Umbilical cord (tissue), 2 donors: Measurements from ENCODE around the gene ADD3. TPM values are rescaled to one million over a fixed set of nuclear protein-coding genes. Genes with fewer than 3 reads are reported as not detected.
"Not testable (repeated sequence)": the region's sequence is repeated elsewhere in the genome, so short reads cannot be mapped to it uniquely, and the experiment has no call there.

Source experiments
- DNase-seq: peaks from one replicate; pipeline ENCODE4 v3.0.0-alpha.2; 2015; ENCODE audit warnings: low spot score
- total RNA-seq: library from RNA; depleted of rRNA; stranded (reverse); fragments of >200 nt; gene quantifications from one replicate; pipeline ENCODE4 v1.2.3, GENCODE V29; 2014; ENCODE audit warnings: low replicate concordance; ENCODE audit not compliant: insufficient read depth

The ADD3 gene
- total RNA-seq, 1 donor from 2014 or later = 64.8 TPM

- DNase-seq = no peak
Observed at GRCh38 chr10:110034596-110034995, 26.8 kb downstream of the ADD3 start.

- no peak for DNase-seq
Observed at GRCh38 chr10:110035070-110035921, 27.5 kb downstream of the ADD3 start.

DNA sequence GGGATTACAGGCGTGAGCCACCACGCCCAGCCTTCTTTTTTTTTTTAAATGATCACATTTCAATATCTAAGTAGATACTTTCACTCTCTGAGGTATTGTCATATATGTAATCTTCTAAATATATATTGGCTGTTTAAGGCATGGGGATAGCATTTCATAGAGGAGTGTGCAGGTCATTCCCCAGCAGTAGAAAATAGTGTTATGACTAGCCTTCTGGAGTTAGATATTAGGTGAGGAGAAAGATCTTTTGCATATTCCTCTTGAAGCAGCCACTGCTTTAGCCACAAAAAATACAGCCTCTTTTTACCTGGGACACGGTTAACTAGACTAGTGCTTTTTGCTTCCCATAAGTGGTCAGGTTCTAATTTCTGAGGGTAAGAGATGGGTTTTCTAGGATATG is 28.9 kb downstream of the ADD3 start:
- no peak for DNase-seq

DNA sequence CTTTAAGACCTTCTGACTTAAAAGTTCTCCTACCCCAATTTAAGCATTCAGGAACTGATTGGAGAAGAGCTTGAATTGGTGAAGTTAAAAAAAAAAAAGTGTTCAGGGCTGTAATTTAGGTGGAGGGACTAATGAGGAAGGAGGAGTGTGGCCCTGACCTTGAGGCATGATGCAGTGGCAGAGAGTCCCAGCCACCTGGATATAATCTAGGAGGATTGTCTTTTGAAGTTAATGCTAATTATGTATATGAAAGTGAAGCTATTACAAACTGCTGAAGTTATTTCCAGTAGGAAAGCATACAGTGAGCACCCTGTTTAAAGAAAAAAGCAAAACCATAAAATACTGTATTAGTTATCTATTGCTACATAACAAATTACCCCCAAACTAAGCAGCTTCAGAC is 31.5 kb downstream of the ADD3 start:
- no peak for DNase-seq

GRCh38 chr10:110040108-110040507 is 32.3 kb downstream of the ADD3 start:
- no peak for DNase-seq

DNA sequence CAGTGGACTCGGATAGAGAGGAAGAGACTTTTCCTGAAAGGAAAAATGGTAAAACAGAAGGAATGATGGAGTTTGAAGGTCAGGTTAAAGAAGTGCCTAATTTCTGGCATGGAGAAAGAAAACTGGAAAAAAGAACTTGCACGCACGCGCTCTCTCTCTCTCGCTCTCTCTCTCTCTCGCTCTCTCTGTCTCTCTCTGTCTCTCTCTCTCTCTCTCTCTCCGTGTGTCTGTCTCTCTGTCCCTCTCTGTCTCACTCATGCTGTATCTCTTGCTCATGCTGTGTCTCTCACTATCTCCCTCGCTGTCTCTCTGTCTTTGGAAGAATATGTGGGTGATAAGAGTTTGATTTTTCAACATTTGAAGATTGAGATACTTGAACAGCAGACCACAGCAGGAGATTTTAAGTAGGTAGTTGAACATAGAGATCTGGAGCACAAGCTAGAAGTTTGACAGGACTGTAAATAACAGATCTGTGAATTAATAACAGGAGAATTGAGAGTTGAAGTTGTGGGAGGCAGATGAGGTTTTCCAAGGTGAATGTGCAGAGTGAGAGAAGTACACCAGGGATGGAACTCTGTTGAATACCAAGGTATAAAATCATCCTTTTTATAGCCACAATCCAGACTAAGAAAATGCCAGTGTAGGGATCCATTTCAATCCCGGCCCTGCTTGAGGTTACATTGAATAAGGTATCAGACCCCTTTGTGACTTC is 33.1 kb downstream of the ADD3 start:
- DNase-seq = no peak

- DNase-seq = no peak
Observed at GRCh38 chr10:110041479-110041829, 33.7 kb downstream of the ADD3 start.

GRCh38 chr10:110042181-110042580 is 34.4 kb downstream of the ADD3 start:
- DNase-seq = no peak

GRCh38 chr10:110042891-110043290 is 35.1 kb downstream of the ADD3 start:
- DNase-seq = no peak

DNA sequence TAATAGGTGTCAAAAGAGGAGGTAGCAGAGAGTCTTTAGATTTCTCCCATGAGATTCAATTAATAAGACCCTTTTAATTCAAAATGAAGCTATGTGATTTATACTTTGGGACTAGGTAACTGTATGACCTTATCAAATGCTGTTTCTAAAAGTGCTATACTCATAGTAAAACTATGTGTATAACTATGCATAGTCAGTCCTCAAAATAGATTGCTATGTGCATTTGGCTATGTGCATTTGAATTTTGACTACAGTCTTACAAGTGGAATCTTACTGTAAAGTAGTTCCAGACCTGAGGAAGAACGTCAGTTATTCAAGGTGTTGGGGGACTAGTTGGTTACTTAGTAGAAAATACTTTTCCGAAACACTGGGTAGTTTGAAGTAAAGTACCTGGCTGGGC is 36.9 kb downstream of the ADD3 start:
- DNase-seq = no peak

- DNase-seq = no peak
Observed at GRCh38 chr10:110045772-110046171, 38.0 kb downstream of the ADD3 start.

DNA sequence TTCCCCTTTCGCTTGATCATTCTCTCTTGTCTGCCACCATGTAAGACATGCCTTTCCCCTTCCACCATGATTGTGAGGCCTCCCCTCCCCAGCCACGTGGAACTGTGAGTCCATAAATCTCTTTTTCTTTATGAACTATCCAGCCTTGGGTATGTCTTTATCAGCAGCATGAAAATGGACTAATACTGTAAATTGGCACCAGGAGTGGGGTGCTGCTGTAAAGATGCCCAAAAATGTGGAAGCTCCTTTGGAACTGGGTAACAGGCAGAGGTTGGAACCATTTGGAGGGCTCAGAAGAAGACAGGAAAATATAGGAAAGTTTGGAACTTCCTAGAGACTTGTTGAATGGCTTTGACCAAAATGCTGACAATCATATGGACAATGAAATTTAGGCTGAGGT is 40.4 kb downstream of the ADD3 start:
- not testable (repeated sequence) for DNase-seq

GRCh38 chr10:110048781-110049180 is 41.0 kb downstream of the ADD3 start:
- no peak for DNase-seq

GRCh38 chr10:110049889-110050591 is 42.3 kb downstream of the ADD3 start:
- not testable (repeated sequence) for DNase-seq

GRCh38 chr10:110051487-110051886 is 43.7 kb downstream of the ADD3 start:
- DNase-seq = no peak

- no peak for DNase-seq
Observed at GRCh38 chr10:110052916-110053315, 45.1 kb downstream of the ADD3 start.

DNA sequence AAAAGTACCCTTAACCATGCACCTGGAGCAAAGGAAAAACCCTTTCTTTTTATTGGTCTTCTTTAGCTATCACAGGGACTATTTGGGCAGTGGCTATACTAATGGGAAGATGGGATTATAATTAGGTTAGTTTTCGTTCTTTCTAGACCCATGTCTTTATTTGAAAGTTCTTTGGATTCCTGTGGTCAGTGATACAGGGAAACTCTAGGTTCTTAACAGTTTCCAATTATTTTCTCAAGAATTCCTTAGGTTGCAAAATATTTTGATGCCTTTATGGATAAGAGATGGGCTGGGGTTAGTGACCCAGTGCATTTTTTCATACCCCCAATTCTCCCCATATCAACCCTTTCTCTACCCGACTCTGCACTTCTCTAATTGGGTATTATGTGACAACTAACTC is 49.0 kb downstream of the ADD3 start:
- no peak for DNase-seq

GRCh38 chr10:110057456-110057855 is 49.7 kb downstream of the ADD3 start:
- DNase-seq = no peak

DNA sequence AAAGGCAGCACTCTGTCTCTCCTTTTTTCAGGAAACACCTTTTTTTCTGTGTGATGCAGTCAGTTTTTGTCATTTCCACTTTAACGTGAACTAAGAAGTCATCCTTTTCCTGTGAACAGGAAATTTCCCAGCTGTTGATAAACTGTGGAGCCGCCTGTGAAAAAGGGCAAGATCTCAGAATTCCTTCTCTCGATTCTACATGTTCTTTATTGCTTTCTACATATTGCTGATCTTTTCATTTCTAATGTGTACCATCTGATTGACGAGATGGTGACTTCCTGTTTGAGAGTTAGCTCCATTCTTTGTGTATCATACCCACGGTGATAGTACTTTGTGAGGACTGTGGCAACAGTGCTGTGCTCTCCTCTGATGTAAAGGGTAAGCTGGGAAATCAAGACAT is 50.4 kb downstream of the ADD3 start:
- no peak for DNase-seq

DNA sequence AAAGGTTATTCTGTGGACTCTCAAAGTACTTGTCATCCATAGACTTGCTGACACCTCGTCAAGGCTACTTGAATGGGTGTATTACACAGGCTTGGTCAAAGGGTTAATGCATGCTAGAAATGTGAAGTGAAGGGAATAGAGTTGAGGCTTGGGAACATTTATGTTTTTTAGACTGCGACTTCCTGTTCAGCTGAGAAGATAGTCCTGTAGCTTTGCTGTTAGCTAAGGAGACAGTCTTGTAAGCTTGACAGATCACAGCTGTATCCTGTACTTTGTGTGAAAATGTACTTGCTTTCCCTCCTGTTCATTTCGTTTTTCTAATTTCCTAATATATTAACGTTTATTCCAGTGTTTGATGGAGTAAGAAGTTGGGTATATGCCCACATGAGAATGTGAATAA is 52.1 kb downstream of the ADD3 start:
- DNase-seq = peak; percentile 63

DNA sequence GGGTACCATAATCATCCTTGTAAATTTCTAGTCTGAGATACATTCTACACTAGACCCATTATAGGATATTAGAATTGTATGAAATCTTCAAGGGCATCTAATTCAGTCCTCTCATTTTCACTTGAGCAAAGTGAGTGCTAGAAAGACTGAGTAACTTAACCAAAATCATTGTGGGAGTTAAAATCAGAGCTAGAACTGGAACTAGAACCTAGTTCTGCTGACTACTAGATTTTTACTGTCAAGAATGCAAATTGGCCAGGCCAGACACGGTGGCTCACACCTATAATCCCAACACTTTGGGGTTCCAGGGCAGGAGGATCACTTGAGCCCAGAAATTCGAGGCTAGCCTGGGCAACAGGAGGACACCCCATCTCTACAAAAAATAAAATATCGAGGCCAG is 53.9 kb downstream of the ADD3 start:
- DNase-seq = no peak

DNA sequence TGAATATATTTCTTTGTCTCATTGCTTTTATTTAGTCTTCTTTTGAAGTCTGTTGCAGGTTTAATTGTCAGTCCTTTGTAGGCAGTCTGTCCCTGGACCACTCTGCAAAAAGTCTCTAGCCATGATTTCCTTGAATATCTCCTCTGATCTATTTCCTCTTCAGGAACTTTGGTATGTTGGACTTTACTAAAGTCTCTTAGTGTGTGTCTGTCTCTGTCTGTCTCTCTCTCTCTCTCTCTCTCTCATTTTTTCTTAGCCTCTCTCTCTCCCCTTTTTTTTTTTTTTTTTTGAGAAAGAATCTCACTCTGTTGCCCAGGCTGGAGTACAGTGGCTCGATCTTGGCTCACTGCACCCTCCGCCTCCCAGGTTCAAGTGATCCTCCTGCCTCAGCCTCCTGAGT is 57.5 kb downstream of the ADD3 start:
- no peak for DNase-seq
